Loucy (cell line): ENCODE results near the gene COMMD1.

ENCODE experiments used
- H2AFZ ChIP-seq: fragments of 200-600 bp; sonication (generic); 2 replicates; pipeline ENCODE4 v1.6.0; 2016; ENCODE audit warnings: antibody characterized with exemption, mild to moderate bottlenecking, low read length, moderate library complexity
- H3F3A ChIP-seq: fragments of 200-600 bp; 2 replicates; pipeline ENCODE4 v1.6.0; 2016; ENCODE audit warnings: antibody characterized with exemption, low read depth, mild to moderate bottlenecking
- H3K27me3 ChIP-seq: fragments of 200-600 bp; sonication (generic); 2 replicates; pipeline ENCODE4 v1.6.1; 2014; ENCODE audit warnings: low read length, mild to moderate bottlenecking; ENCODE audit not compliant: insufficient read depth, poor library complexity, severe bottlenecking
- H3K36me3 ChIP-seq: fragments of 200-600 bp; sonication (generic); 2 replicates; pipeline ENCODE4 v1.6.1; 2016; ENCODE audit warnings: low read length; ENCODE audit not compliant: insufficient read depth
- H3K4me1 ChIP-seq: fragments of 200-600 bp; sonication (generic); 2 replicates; pipeline ENCODE4 v1.5.1; 2014; ENCODE audit warnings: low read length, mild to moderate bottlenecking; ENCODE audit not compliant: insufficient read depth, poor library complexity, severe bottlenecking
- H3K4me2 ChIP-seq: fragments of 200-600 bp; sonication (generic); 2 replicates; pipeline ENCODE4 v1.6.0; 2014; ENCODE audit warnings: antibody characterized with exemption, low read length, low read depth, mild to moderate bottlenecking; ENCODE audit not compliant: poor library complexity, severe bottlenecking
- H3K4me3 ChIP-seq: fragments of 200-600 bp; sonication (generic); 2 replicates; pipeline ENCODE4 v1.5.1; 2014; ENCODE audit warnings: low read length, mild to moderate bottlenecking, mixed read lengths; ENCODE audit not compliant: poor library complexity, severe bottlenecking
- H3K79me2 ChIP-seq: fragments of 200-600 bp; sonication (generic); 2 replicates; pipeline ENCODE4 v1.6.1; 2014; ENCODE audit warnings: low read length; ENCODE audit not compliant: insufficient read depth
- H3K9ac ChIP-seq: fragments of 200-600 bp; sonication (generic); 2 replicates; pipeline ENCODE4 v1.6.0; 2014; ENCODE audit warnings: mild to moderate bottlenecking, low read depth, low read length, moderate library complexity; ENCODE audit not compliant: poor library complexity, severe bottlenecking
- H3K9me2 ChIP-seq: fragments of 200-600 bp; sonication (generic); replicated peaks from 2 replicates; pipeline ENCODE4 v1.6.1; 2016; ENCODE audit warnings: low read depth, low read length, mixed read lengths
- H3K9me3 ChIP-seq: fragments of 200-600 bp; sonication (generic); 2 replicates; pipeline ENCODE4 v1.6.1; 2014; ENCODE audit warnings: mild to moderate bottlenecking, antibody characterized with exemption, low read length, low read depth; ENCODE audit not compliant: insufficient read depth
- H4K20me1 ChIP-seq: fragments of 200-600 bp; sonication (generic); 2 replicates; pipeline ENCODE4 v1.6.0; 2014; ENCODE audit warnings: antibody characterized with exemption, low read length, mild to moderate bottlenecking; ENCODE audit not compliant: insufficient read depth, poor library complexity, severe bottlenecking
- CTCF ChIP-seq: fragments of 200-600 bp; sonication (generic); conservative IDR thresholded peaks from 2 replicates; pipeline ENCODE4 v1.5.1; 2014; ENCODE audit warnings: mild to moderate bottlenecking, antibody characterized with exemption, low read length
- EZH2phosphoT487 ChIP-seq: fragments of 200-600 bp; IDR thresholded peaks from 2 replicates; pipeline ENCODE4 v1.6.1; 2018; ENCODE audit warnings: antibody characterized with exemption, mild to moderate bottlenecking, moderate library complexity, borderline replicate concordance

COMMD1 gene

GRCh38 chr2:62176801-62177200 lies 271.3 kb downstream of the COMMD1 start:
- Histone ChIP-seq H3K9me3 (no peaks in the 10 kb centered on the region), H3K4me3 (no peak overlapping the region), H3K4me1 (peaks cover 61% of the 10 kb centered on the region), H3F3A (peaks cover 14% of the 10 kb centered on the region), H3K27me3 (no peaks in the 10 kb centered on the region), H3K9me2 (no peaks in the 10 kb centered on the region), H2AFZ (no peak overlapping the region), H4K20me1 (no peaks in the 10 kb centered on the region), H3K36me3 (no peaks in the 10 kb centered on the region), H3K79me2 (peaks cover 32% of the 10 kb centered on the region), H3K9ac (peak overlapping the region; percentile 93), H3K4me2 (peak overlapping the region; percentile 47)
- no peak for TF ChIP-seq CTCF
- no peak for TF ChIP-seq EZH2phosphoT487

- peaks cover 20% of the 10 kb centered on the region for H3F3A ChIP-seq
- TF ChIP-seq EZH2phosphoT487 = no peak
- no peak for TF ChIP-seq CTCF
- H3K4me1 ChIP-seq = peaks cover 68% of the 10 kb centered on the region
- H2AFZ ChIP-seq = no peak overlapping the region
- no peak overlapping the region for H3K4me3 ChIP-seq
- H3K9ac ChIP-seq = peak overlapping the region; percentile 93
- H4K20me1 ChIP-seq = no peaks in the 10 kb centered on the region
- H3K27me3 ChIP-seq = no peaks in the 10 kb centered on the region
- no peaks in the 10 kb centered on the region for H3K36me3 ChIP-seq
- no peaks in the 10 kb centered on the region for H3K9me2 ChIP-seq
- peaks cover 37% of the 10 kb centered on the region for H3K79me2 ChIP-seq
- peak overlapping the region; percentile 47 for H3K4me2 ChIP-seq
- H3K9me3 ChIP-seq = no peaks in the 10 kb centered on the region
These were observed 272.0 kb downstream of the COMMD1 start for GRCh38 chr2:62177392-62178049.

GRCh38 chr2:62178741-62179271 lies 273.3 kb downstream of the COMMD1 start:
- no peak overlapping the region for H3K4me2 ChIP-seq
- H3K36me3 ChIP-seq = no peaks in the 10 kb centered on the region
- H4K20me1 ChIP-seq = no peaks in the 10 kb centered on the region
- H3K4me3 ChIP-seq = no peak overlapping the region
- H3F3A ChIP-seq = peaks cover 21% of the 10 kb centered on the region
- H3K9me3 ChIP-seq = no peaks in the 10 kb centered on the region
- no peaks in the 10 kb centered on the region for H3K27me3 ChIP-seq
- H3K9ac ChIP-seq = peak overlapping the region; percentile 93
- H3K4me1 ChIP-seq = peaks cover 79% of the 10 kb centered on the region
- no peak overlapping the region for H2AFZ ChIP-seq
- H3K9me2 ChIP-seq = no peaks in the 10 kb centered on the region
- no peak for TF ChIP-seq CTCF
- TF ChIP-seq EZH2phosphoT487 = no peak
- H3K79me2 ChIP-seq = peaks cover 50% of the 10 kb centered on the region
